ENCODE results near the gene ATF4. TPM values are rescaled to one million over a fixed set of nuclear protein-coding genes. Genes with fewer than 3 reads are reported as not detected.

ATF4 gene
- total and polyA plus RNA-seq, 2 of the 8 experiments (the other 6 are each of a cell fraction or from before 2014, with no cell fraction given): 553 to 704 TPM

DNA sequence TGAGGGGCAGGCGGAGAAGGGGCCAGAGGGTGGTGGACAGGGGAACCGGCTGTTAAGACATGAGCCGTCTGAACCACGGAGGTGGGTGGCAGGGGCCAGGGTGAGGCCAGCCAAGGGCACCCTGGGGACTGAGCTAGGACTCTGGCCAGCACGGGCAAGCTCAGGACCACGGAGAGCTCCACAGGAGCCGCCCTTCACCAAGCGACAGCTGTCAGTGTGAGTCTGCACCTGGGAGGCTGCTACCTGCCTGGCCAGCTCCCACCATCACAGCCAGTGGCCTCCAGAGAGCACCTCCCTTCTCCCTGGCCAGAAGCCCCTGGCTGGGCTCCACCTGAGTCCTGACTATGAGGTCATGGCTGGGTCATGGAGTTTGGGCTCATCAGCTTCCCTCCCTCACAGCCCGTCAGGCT, 41.9 kb upstream of the ATF4 start:
- Histone ChIP-seq H2BK120ac (replicated peaks; ENCODE audit: low read depth, low read length) (no peak overlapping the region), H2AFZ (ENCODE audit: low read length) (no peak overlapping the region), H3K4me2 (ENCODE audit: insufficient read depth in 1 of 2, low read depth in 2 of 2, low read length in 2 of 2) (no peak overlapping the region), H3K9me3 (ENCODE audit: insufficient read depth in 2 of 2, low read depth in 1 of 2, low read length in 1 of 2) (no peaks in the 10 kb centered on the region), H3K4me3 (ENCODE audit: extremely low read depth in 1 of 4, insufficient read depth in 2 of 4, low read depth in 3 of 4, low read length in 4 of 4) (no peak overlapping the region), H3K79me1 (ENCODE audit: low read depth, low read length) (peaks cover 3% of the 10 kb centered on the region), H2BK5ac (ENCODE audit: low read depth, low read length) (no peak overlapping the region), H2BK12ac (ENCODE audit: low read depth, low read length) (no peak overlapping the region), H3K4me1 (replicated peaks in 1 of 4; ENCODE audit: control insufficient read depth in 3 of 4, insufficient read depth in 4 of 4, low read length in 3 of 4) (peaks cover 4 to 15% (median 9%) of the 10 kb centered on the region in 4 experiments; a peak in 6 of 7 replicates), H3K23ac (ENCODE audit: insufficient read length) (no peak overlapping the region), H3K56ac (replicated peaks; ENCODE audit: insufficient read length, low read depth, low read length) (no peak overlapping the region), H2AK5ac (ENCODE audit: low read depth, low read length) (no peak overlapping the region), H3K23me2 (ENCODE audit: low read depth, low read length) (no peaks in the 10 kb centered on the region), H2BK15ac (ENCODE audit: low read length) (no peak overlapping the region), H4K20me1 (replicated peaks in 1 of 2; ENCODE audit: control insufficient read depth in 1 of 2, insufficient read depth in 2 of 2, low read length in 2 of 2) (peaks cover 9 to 17% of the 10 kb centered on the region in 2 experiments), H3K27me3 (replicated peaks in 1 of 4; ENCODE audit: control insufficient read depth in 3 of 4, extremely low read depth in 1 of 4, insufficient read depth in 3 of 4, low read length in 3 of 4) (no peaks in the 10 kb centered on the region; a peak in 1 of 7 replicates), H3K79me2 (ENCODE audit: control insufficient read depth in 1 of 2, insufficient read depth in 2 of 2, low read length in 2 of 2) (no peaks in the 10 kb centered on the region), H3K18ac (ENCODE audit: extremely low read depth, low read length) (no peak overlapping the region), H2BK20ac (ENCODE audit: low read length) (no peak overlapping the region), H3K36me3 (ENCODE audit: control insufficient read depth in 2 of 4, insufficient read depth in 4 of 4, low read length in 3 of 4) (no peaks in the 10 kb centered on the region), H4K91ac (replicated peaks; ENCODE audit: insufficient read length, low read length) (no peak overlapping the region), H3K27ac (ENCODE audit: low read depth, low read length) (no peak overlapping the region), H3K9ac (replicated peaks in 1 of 4; ENCODE audit: extremely low read depth in 1 of 4, low read depth in 3 of 4, low read length in 3 of 4) (no peak overlapping the region), H4K5ac (ENCODE audit: insufficient read length, low read depth, low read length) (no peak overlapping the region), H4K8ac (ENCODE audit: extremely low read depth, insufficient read depth, low read length) (no peak overlapping the region), H3K4ac (replicated peaks; ENCODE audit: insufficient read length, low read depth, low read length) (no peak overlapping the region), H3K14ac (ENCODE audit: insufficient read length) (no peak overlapping the region)
- WGBS, 2 experiments (ENCODE audit: extremely low coverage in 1 of 2, insufficient coverage in 1 of 2, insufficient read length in 1 of 2, insufficient replicate concordance in 2 of 2, low coverage in 1 of 2, low lambda C conversion rate in 2 of 2, missing lambda C conversion rate in 1 of 2): 71% methylated on average over 8 of the region's 9 CpGs; no CpG with 5 or more reads in 1 of the 2 experiments
- POLR2A ChIA-PET (ENCODE audit: partially characterized antibody): interaction anchor here (0.7 to 2.0 kb wide), 8 partner anchors 10 to 164 kb away, joined by 3 to 7 read pairs (median 4); partner anchors contain the start of gene RPL3
- DNase-seq (ENCODE audit: low read depth in 1 of 2, low spot score in 2 of 2) (peak in 1 of 2 experiments; percentile 85), FAIRE-seq (no peak)
- CTCF ChIA-PET (ENCODE audit: partially characterized antibody): interaction anchor here (0.7 to 11.1 kb wide), 12 partner anchors 11 to 129 kb away, joined by 3 to 120 read pairs (median 4); no protein-coding TSS in a partner anchor
- TF ChIP-seq NANOG (IDR thresholded peaks at IDR 0.05; ENCODE audit: insufficient read depth, low read depth, low read length, poor library complexity, severe bottlenecking) (no peak), SIN3A (conservative IDR thresholded peaks at IDR 0.05 in 1 of 2, IDR thresholded peaks at IDR 0.05 in 1 of 2; ENCODE audit: low read depth in 1 of 2, low read length in 2 of 2) (peak; percentile 99), RAD21 (IDR thresholded peaks at IDR 0.05 in 1 of 2, conservative IDR thresholded peaks at IDR 0.05 in 1 of 2; ENCODE audit: low read depth in 2 of 2, low read length in 2 of 2) (peak in 1 of 2 experiments; percentile 5; a peak in 1 of 4 replicates), SAP30 (IDR thresholded peaks at IDR 0.05; ENCODE audit: insufficient read depth, insufficient replicate concordance, low read length) (peak; percentile 99), CBX5 (IDR thresholded peaks at IDR 0.05; ENCODE audit: low read depth, low read length) (no peak), HDAC2 (IDR thresholded peaks at IDR 0.05; ENCODE audit: borderline replicate concordance in 1 of 2, low read depth in 2 of 2, low read length in 2 of 2) (peak; percentile 60 to 86; a peak in 1 of 4 replicates), HDAC6 (IDR thresholded peaks at IDR 0.05; ENCODE audit: low read depth, low read length) (no peak)
- TF ChIP-seq, protein P1, sequence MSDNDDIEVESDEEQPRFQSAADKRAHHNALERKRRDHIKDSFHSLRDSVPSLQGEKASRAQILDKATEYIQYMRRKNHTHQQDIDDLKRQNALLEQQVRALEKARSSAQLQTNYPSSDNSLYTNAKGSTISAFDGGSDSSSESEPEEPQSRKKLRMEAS (IDR thresholded peaks at IDR 0.05): peak; percentile 51; the same call in 1 of the 2 replicates

Measured in H1 (cell line).